Right ventricle myocardium inferior (tissue), 1 donor: Measurements from ENCODE around the gene CDH13. TPM values are rescaled to one million over a fixed set of nuclear protein-coding genes. Genes with fewer than 3 reads are reported as not detected.

Experiments used
- ATAC-seq: fragments of 200-7000 bp; cut with Tn5 transposase; one replicate; pipeline ENCODE4 v1.9.1; 2020; ENCODE audit warnings: mild to moderate bottlenecking, moderate library complexity
- DNase-seq: peaks from one replicate; pipeline ENCODE4 v3.0.0; 2021; ENCODE audit errors: missing footprints
- intact Hi-C: fragments of 100-400 bp; cut with DNase I; formaldehyde crosslinking; loops from one replicate; pipeline ENCODE4 v1.11.0; 2022
- total RNA-seq: library from RNA; stranded (reverse); fragmentation: NEBNext Ultra II Directional; extraction: Animal tissue kit (Norgen Biotek cat#: 25700); gene quantifications from one replicate; pipeline ENCODE4 v1.2.1, GENCODE V29; 2021
- donor health status: DM: no; HTN: yes; CAD: no; lungs with severe emphysema.

Gene CDH13
- total RNA-seq, 1 donor from 2014 or later = 173 TPM

- DNase-seq (no peak), ATAC-seq (no peak)
- intact Hi-C loops = no loop called here
These were observed 1054.7 kb downstream of the CDH13 start for GRCh38 chr16:83681381-83681956.

- no peak for ATAC-seq
- intact Hi-C loops = no loop called here
These were observed 1055.5 kb downstream of the CDH13 start for GRCh38 chr16:83682116-83682867.

GRCh38 chr16:83682868-83683235, 1056.1 kb downstream of the CDH13 start:
- ATAC-seq = no peak
- intact Hi-C loops = no loop called here
- DNase-seq = no peak

More at GRCh38 chr16:83682116-83682867, 1055.5 kb downstream of the CDH13 start:
- no peak for DNase-seq

- intact Hi-C loops = no loop called here
- DNase-seq (no peak), ATAC-seq (no peak)
These were observed 1058.9 kb downstream of the CDH13 start for GRCh38 chr16:83685615-83686165.

GRCh38 chr16:83686726-83687125, 1060.0 kb downstream of the CDH13 start:
- DNase-seq = no peak
- intact Hi-C loops = no loop called here
- ATAC-seq = no peak

GRCh38 chr16:83689385-83689831, 1062.6 kb downstream of the CDH13 start:
- ATAC-seq = peak; percentile 50
- intact Hi-C loops = no loop called here

GRCh38 chr16:83692224-83692623, 1065.5 kb downstream of the CDH13 start:
- DNase-seq = no peak
- intact Hi-C loops = no loop called here
- no peak for ATAC-seq

More at GRCh38 chr16:83689385-83689831, 1062.6 kb downstream of the CDH13 start:
- no peak for DNase-seq

GRCh38 chr16:83698964-83699363, 1072.2 kb downstream of the CDH13 start:
- ATAC-seq (no peak), DNase-seq (no peak)
- intact Hi-C loops = no loop called here

- intact Hi-C loops = no loop called here
- DNase-seq (no peak), ATAC-seq (no peak)
These were observed 1073.0 kb downstream of the CDH13 start for GRCh38 chr16:83699817-83700216.

GRCh38 chr16:83700918-83701317, 1074.1 kb downstream of the CDH13 start:
- intact Hi-C loops = no loop called here
- ATAC-seq = no peak
- no peak for DNase-seq

GRCh38 chr16:83701494-83701893, 1074.7 kb downstream of the CDH13 start:
- DNase-seq = no peak
- no peak for ATAC-seq
- intact Hi-C loops = no loop called here

GRCh38 chr16:83704656-83705055, 1077.9 kb downstream of the CDH13 start:
- no peak for ATAC-seq
- no peak for DNase-seq
- intact Hi-C loops = no loop called here

- ATAC-seq (no peak), DNase-seq (no peak)
- intact Hi-C loops = no loop called here
These were observed 1079.1 kb downstream of the CDH13 start for GRCh38 chr16:83705856-83706255.

GRCh38 chr16:83706394-83706793, 1079.6 kb downstream of the CDH13 start:
- DNase-seq (no peak), ATAC-seq (no peak)
- intact Hi-C loops = no loop called here

GRCh38 chr16:83711069-83711468, 1084.3 kb downstream of the CDH13 start:
- intact Hi-C loops = no loop called here
- no peak for ATAC-seq
- no peak for DNase-seq

GRCh38 chr16:83713597-83713996, 1086.8 kb downstream of the CDH13 start:
- intact Hi-C loops = no loop called here
- ATAC-seq = no peak
- DNase-seq = no peak

GRCh38 chr16:83714286-83714685, 1087.5 kb downstream of the CDH13 start:
- DNase-seq = no peak
- intact Hi-C loops = no loop called here
- ATAC-seq = no peak

- intact Hi-C loops = no loop called here
- ATAC-seq (no peak), DNase-seq (no peak)
These were observed 1088.6 kb downstream of the CDH13 start for GRCh38 chr16:83715217-83715920.

GRCh38 chr16:83717308-83717707, 1090.5 kb downstream of the CDH13 start:
- intact Hi-C loops = no loop called here
- ATAC-seq = no peak
- no peak for DNase-seq

- ATAC-seq = no peak
- intact Hi-C loops = no loop called here
- DNase-seq = no peak
These were observed 1091.0 kb downstream of the CDH13 start for GRCh38 chr16:83717814-83718213.
